ENCODE data around the gene PMM2. TPM values are rescaled to one million over a fixed set of nuclear protein-coding genes. Genes with fewer than 3 reads are reported as not detected.

The PMM2 gene
- total and polyA plus RNA-seq, 2 experiments from 2014 or later = 38.2 to 60.4 TPM

DNA sequence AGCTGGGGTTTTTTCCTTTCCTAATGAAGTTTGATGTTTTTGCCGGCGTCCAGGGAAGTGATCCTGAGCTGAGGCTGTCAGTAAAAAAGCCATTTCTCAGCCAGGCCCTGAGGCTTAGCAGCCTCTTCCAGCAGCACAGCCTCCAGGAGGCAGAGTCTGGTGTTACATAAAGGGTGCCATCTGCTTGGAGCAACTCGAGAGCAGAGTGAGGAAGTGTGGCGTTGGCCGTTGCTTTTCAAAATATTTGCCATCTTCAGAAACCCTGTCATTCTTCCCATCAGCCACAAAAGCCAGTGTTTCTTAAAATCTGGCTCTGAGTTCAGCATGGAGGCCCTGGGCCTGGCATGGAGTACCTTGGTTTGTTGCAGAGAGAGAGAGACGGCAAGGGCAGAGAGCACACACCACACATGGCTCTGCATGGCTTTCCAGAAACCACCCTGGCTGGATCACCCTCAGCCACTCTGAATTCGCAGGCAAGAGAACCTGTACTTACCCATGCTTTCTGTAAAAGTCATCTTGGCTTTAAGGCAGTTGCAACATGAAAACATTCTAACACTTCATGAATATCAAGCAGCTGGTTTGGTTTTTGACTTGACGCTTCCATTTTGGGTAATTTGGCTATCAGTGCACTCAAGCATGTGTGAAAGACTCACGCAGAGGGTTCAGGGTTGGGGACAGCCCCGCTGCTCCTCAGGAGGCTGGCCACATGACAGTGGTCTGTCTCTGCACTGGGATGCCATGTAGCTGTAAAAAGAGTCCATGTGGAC, 21.0 kb downstream of the PMM2 start:
- Histone ChIP-seq H3K4me2 (no peak overlapping the region), H3K27ac (ENCODE audit: low read depth) (peak overlapping the region; percentile 66; the same call in 1 of the 2 replicates), H3K36me3 (ENCODE audit: insufficient read depth) (peaks cover 29% of the 10 kb centered on the region), H3K4me1 (ENCODE audit: insufficient read depth) (peaks cover 11% of the 10 kb centered on the region; the same call in 1 of the 2 replicates), H3K79me2 (replicated peaks; ENCODE audit: insufficient read depth) (0 out of 2 replicates have a peak, but pooled peaks cover 6% of the 10 kb centered on the region), H4K20me1 (replicated peaks; ENCODE audit: insufficient read depth) (no peaks in the 10 kb centered on the region; the same call in 1 of the 2 replicates), H3F3A (replicated peaks; ENCODE audit: low read depth) (0 out of 2 replicates have a peak, but pooled peaks cover 16% of the 10 kb centered on the region), H3K27me3 (ENCODE audit: insufficient read depth) (no peaks in the 10 kb centered on the region), H3K4me3 (no peak overlapping the region), H2AFZ (no peak overlapping the region), H3K9me2 (ENCODE audit: insufficient read depth) (no peaks in the 10 kb centered on the region)
- ATAC-seq (no peak), DNase-seq (ENCODE audit: low spot score) (no peak)
- Mint-ChIP-seq H3K4me3 (no peak overlapping the region), H3K27me3 (ENCODE audit: insufficient read depth, low read depth, poor library complexity) (peaks cover 2% of the 10 kb centered on the region), H3K27ac (peak overlapping the region; percentile 13; the same call in 1 of the 2 replicates), H3K4me1 (peaks cover 23% of the 10 kb centered on the region), H3K9me3 (no peaks in the 10 kb centered on the region), H3K36me3 (ENCODE audit: low read depth) (peaks cover 87% of the 10 kb centered on the region)
- TF ChIP-seq, protein P1, sequence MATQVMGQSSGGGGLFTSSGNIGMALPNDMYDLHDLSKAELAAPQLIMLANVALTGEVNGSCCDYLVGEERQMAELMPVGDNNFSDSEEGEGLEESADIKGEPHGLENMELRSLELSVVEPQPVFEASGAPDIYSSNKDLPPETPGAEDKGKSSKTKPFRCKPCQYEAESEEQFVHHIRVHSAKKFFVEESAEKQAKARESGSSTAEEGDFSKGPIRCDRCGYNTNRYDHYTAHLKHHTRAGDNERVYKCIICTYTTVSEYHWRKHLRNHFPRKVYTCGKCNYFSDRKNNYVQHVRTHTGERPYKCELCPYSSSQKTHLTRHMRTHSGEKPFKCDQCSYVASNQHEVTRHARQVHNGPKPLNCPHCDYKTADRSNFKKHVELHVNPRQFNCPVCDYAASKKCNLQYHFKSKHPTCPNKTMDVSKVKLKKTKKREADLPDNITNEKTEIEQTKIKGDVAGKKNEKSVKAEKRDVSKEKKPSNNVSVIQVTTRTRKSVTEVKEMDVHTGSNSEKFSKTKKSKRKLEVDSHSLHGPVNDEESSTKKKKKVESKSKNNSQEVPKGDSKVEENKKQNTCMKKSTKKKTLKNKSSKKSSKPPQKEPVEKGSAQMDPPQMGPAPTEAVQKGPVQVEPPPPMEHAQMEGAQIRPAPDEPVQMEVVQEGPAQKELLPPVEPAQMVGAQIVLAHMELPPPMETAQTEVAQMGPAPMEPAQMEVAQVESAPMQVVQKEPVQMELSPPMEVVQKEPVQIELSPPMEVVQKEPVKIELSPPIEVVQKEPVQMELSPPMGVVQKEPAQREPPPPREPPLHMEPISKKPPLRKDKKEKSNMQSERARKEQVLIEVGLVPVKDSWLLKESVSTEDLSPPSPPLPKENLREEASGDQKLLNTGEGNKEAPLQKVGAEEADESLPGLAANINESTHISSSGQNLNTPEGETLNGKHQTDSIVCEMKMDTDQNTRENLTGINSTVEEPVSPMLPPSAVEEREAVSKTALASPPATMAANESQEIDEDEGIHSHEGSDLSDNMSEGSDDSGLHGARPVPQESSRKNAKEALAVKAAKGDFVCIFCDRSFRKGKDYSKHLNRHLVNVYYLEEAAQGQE (IDR thresholded peaks at IDR 0.05; ENCODE audit: unreplicated experiment) = no peak
- no peak for TF ChIP-seq JUNB (IDR thresholded peaks at IDR 0.05; ENCODE audit: unreplicated experiment)
- TF ChIP-seq NANOG (IDR thresholded peaks at IDR 0.05; ENCODE audit: borderline replicate concordance) = no peak
- TF ChIP-seq CREB1 (CRISPR knock-in tag; IDR thresholded peaks at IDR 0.05; ENCODE audit: low read depth) = no peak
- TF ChIP-seq ZNF114 (CRISPR knock-in tag; IDR thresholded peaks at IDR 0.05) = no peak
- TF ChIP-seq EZH2 (IDR thresholded peaks at IDR 0.05; ENCODE audit: low read depth, unreplicated experiment) = no peak
- TF ChIP-seq ZNF462 (CRISPR knock-in tag; IDR thresholded peaks at IDR 0.05) = no peak
- no peak for TF ChIP-seq STAT1 (IDR thresholded peaks at IDR 0.05; ENCODE audit: unreplicated experiment)
- TF ChIP-seq, protein P2, sequence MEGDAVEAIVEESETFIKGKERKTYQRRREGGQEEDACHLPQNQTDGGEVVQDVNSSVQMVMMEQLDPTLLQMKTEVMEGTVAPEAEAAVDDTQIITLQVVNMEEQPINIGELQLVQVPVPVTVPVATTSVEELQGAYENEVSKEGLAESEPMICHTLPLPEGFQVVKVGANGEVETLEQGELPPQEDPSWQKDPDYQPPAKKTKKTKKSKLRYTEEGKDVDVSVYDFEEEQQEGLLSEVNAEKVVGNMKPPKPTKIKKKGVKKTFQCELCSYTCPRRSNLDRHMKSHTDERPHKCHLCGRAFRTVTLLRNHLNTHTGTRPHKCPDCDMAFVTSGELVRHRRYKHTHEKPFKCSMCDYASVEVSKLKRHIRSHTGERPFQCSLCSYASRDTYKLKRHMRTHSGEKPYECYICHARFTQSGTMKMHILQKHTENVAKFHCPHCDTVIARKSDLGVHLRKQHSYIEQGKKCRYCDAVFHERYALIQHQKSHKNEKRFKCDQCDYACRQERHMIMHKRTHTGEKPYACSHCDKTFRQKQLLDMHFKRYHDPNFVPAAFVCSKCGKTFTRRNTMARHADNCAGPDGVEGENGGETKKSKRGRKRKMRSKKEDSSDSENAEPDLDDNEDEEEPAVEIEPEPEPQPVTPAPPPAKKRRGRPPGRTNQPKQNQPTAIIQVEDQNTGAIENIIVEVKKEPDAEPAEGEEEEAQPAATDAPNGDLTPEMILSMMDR (conservative IDR thresholded peaks at IDR 0.05; ENCODE audit: low read depth in 2 of 2) = 0 out of 4 replicates have a peak, but pooled peaks of 1 of the 2 experiments have one; percentile 16
